Activated CD4-positive, CD25-positive, alpha-beta regulatory T cell (primary cell): Measurements from ENCODE around the gene PJVK.
"Not testable (repeated sequence)": the region's sequence is repeated elsewhere in the genome, so short reads cannot be mapped to it uniquely, and the experiment has no call there.

ENCODE experiments used
- DNase-seq, 4 experiments: peaks; one replicate each; lab custom pipeline; 2025; lab: John Stamatoyannopoulos, UW

Gene PJVK

GRCh38 chr2:178436662-178437061 is 14.5 kb upstream of the PJVK start:
- no peak for DNase-seq

DNA sequence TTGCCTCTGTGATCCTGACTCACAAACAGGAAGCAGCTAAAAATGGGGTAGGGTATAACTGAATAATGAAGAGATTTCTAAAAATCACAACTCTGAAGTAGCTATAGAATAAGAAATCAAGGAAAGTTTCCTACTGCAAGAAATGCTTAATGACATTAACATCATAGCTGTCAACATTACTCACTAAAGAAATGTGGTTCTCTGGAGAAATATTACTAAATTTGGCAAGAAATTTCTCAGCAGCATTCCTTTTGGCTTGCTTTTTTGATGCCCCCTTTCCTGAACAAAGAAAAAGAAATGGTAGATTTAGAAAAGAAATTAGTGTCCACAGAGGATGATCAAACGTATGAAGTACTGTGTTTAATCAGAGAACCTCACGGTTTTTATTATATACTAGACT is 9.8 kb upstream of the PJVK start:
- DNase-seq: no peak

GRCh38 chr2:178448968-178449661 is 2.1 kb upstream of the PJVK start:
- no peak for DNase-seq

- DNase-seq: peak in 1 of 4 experiments; percentile 11
Observed at GRCh38 chr2:178449700-178450523, 1.3 kb upstream of the PJVK start.

DNA sequence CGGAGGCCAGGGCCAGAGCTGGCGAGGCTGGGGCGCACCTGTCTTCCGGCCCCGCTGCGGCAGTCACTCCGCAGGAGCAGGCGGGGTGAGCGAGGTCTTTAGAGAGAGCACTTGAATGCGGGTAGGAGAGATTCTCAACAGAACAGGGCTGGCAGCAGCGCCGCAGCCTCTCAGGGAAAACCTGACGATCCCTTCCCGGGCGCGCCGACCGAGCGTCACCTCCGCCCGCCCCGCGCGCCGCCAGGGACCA is 729 bp upstream of the PJVK start:
- DNase-seq: peak in 3 of 4 experiments; percentile 61 to 68 (median 63)

DNA sequence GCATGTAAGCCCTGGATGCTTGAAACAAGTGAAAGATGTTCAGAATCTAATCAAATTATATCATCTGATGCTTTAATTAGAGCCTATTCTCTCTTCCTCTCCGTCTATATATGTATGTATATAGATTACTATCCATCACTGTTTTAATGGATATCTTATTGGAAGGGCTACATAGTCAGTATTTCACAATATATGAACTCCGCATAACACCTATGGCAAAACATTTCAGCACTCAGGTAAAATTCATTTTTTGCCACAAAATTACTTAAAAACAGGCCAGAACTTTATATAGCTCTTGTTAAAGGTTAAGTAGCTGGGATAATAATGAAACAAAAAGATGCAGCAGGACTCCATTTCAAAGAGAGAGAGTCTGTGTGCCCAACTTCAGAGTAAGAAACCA is 1.2 kb downstream of the PJVK start:
- DNase-seq: no peak

DNA sequence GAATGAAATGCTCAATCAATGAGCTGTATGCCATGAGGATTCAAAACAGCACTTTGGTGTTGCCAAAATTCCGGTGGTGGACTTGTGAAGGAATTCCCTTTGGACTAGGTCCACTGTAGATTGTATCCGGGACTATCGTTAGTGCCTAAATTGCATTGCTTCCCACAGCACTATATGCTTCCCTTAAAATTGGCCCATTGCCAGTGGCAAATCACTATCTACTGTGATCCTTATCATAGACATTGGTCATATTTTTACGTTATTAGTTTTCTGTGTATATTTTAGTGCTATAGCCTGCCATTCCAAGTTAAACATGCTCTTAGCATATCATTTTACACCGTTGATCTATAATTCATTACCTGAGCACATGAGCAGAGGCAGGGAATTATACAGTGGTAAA is 1.7 kb downstream of the PJVK start:
- DNase-seq: no peak

DNA sequence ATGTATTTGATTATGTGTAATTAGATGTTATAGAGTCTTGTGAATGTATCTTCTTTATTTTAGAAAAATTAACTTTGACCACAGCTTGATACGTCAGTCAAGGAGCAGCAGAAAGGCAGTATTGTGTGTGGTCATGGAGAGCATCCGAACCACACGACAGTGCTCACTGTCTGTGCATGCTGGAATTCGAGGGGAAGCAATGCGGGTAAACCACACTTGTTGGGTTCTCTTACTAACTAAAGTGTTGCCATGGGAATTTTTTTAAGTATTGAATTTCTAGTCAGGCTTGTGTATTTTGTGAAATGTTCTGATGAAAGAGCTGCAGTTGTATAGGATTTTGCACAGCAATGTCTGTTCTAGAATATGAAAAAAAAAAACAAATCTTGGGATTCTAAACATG is 4.8 kb downstream of the PJVK start:
- no peak for DNase-seq

DNA sequence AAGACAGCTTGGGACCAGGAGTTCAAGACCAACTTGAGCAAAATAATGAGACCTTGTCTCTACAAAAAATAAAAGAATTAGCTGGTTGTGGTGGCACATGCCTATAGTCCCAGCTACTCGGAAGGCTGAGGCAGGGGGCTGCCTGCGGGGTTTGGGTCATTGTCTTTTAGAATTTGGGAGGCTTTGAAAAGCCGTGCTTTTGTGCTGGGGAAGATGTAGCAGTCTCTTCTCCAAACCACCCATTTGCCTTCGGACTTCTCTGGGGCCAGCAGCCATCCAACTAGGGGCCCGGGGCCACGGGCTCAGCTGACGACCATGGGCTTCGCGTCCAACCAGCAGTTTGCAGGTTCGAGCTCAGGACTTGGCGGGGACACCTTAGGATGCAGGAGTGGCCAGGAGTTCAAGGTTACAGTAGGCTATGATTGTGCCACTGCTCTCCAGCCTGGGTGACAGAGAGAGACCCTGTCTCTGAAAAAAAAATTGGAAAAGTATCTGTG is 6.3 kb downstream of the PJVK start:
- DNase-seq: no peak

DNA sequence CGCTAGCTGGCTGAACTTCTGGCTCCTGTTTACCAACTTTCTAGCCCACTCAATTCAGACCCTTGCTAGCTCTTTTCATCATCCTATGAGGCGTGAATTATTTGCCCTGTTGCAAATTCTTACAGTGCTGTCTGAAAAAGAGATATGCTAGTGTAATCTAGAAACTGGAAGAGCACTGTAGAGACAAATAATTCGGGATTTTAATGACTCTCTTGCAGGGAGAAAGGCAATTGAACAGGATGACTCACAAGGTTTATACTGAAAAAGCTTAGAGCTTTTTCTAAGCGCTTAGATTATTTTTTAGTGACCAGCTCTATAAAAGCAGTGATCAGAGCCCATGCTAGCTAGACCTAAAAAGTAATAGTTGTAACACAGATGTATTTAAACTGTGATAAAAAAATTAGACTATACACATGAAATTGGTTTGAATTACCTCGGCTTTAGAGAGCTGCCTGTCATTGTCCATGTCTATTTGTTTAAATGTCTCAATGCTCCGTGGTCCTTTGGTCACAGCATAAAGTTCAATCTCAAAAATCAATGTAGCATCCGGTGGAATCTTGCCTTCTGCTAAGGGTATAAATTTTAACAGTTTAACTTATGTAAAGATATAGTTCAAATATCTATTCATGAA is 18.2 kb downstream of the PJVK start:
- no peak for DNase-seq

DNA sequence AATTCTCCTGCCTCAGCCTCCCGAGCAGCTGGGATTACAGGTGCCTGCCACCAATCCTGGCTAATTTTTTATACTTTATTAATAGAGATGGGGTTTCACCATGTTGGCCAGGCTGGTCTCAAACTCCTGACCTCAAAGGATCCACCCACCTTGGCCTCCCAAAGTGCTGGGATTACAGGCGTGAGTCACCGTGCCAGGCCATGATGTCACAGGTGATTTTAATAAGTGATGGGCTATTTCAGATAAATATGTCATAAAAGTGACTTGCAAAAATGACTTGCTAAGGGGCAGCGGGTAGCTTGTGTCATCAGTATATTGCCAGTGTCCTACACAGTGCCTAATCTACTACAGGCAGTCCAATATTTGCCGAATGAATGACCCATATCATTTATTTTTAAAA is 20.1 kb downstream of the PJVK start:
- not testable (repeated sequence) for DNase-seq

- DNase-seq: no peak
Observed at GRCh38 chr2:178473373-178473772, 22.2 kb downstream of the PJVK start.

DNA sequence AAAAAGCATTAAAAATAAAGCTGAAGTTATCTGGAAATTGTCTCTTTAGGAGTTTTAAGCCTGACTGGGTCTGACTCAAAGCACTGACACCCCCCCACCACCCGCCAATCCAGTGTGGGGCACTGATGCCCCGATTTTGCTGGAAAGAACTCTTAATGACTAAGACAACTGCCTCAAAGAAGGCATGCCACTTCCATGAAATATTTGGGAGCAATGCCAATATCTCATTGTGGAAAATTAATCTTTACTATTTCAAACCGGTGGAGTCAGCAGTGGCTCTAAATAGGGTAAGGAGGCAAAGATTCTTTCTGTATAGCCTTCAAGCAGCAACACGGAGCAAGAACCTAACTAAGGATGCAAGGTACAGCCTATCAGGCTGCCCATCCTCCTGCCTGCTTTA is 22.8 kb downstream of the PJVK start:
- DNase-seq: no peak

DNA sequence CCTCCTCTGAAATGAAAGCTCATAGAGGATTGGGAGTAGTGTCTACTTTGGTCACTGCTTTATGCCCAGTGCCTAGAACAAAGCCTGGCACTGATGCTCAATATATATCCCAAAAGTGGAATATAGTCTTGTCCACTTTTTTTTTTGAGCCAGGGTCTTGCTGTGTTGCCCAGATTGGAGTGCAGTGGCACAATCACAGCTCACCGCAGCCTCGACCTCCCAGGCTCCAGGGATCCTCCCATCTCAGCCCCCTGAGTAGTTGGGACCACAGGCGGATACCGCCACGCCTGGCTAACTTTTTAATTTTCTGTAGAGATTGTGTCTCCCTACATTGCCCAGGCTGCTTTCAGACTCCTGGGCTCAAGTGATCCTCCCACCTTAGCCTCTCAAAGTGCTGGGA is 23.4 kb downstream of the PJVK start:
- DNase-seq: no peak

- no peak for DNase-seq
Observed at GRCh38 chr2:178476477-178476876, 25.3 kb downstream of the PJVK start.

DNA sequence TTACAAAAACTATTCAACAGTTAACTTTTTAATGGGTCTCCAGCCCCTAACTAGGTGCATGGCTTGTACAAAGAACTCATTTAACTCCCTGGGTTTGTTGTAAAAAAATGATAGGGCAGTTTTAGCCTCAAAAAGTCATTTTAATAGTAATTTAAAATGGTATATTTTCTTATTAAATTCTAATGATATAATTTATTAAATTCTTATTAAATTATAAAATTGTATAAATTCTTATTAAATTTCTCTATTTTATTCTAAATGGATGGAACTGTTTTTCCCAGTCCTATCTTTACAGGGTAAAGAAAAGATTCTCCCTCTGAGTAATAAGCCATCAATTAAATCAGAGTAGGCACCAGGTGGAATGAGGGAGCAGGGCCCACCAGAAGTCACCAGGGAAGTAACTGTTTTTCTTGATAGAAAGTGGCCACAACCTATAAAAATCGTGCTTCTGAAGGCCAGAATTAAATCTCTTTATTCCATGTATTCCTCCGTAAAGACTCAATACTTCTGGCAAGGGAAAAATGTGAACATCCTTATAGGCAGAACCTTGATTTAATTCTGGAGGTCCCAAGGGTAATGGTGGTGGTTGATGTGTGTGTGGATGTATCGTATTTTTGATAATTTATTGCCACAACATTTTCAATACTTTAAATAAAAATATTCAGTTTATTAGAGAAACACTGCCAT is 26.4 kb downstream of the PJVK start:
- DNase-seq: no peak

- DNase-seq: no peak
Observed at GRCh38 chr2:178478130-178478438, 26.9 kb downstream of the PJVK start.

DNA sequence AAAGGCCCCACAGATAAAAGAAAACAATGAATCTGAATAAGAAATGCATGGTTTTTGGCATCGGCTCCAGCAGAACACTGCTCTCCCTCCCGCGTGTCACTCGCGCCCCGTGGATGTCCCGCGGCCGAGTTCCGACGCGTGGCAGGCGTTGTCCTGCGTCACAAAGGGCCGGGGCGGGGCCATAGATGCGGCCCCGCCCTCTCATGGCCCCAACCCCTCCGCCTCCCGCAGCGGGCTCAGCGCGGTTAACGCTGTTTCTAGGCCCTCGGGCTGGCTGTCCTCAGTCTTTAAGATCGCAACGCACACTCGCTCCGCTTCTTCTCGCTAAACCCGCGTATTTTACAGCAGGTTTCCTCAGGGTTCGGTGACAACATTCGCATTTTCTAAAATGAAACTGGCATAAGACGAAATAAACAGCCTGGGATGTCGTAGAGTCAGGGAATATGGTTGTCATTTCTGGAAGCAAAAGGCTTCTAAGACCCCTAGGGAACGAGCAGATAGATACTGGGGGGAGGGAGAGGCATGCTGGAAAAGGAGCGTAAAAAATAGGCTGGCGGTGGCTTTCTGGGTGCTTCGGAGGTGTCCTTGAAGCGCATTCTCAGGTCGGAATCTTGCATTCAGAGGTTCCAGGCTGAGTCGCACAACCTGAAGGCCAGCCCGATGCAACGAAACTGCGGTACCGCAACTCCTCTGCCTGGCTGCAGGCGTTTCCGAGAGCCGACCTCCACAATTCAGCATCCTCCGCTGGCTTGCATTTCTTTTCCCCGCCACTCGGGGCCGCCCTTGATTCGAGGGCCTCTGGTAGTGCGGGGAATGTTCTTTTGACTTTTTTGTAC is 27.5 kb downstream of the PJVK start, which contains the start of gene FKBP7:
Gene FKBP7, minus strand, starts transcription at position 162 of the 836 bp plus-strand sequence. Its CDS starts 101 bp downstream, at position 61.
- peak; percentile 65 to 78 (median 70) for DNase-seq

- DNase-seq: no peak
Observed at GRCh38 chr2:178479275-178479616, 28.1 kb downstream of the PJVK start.

DNA sequence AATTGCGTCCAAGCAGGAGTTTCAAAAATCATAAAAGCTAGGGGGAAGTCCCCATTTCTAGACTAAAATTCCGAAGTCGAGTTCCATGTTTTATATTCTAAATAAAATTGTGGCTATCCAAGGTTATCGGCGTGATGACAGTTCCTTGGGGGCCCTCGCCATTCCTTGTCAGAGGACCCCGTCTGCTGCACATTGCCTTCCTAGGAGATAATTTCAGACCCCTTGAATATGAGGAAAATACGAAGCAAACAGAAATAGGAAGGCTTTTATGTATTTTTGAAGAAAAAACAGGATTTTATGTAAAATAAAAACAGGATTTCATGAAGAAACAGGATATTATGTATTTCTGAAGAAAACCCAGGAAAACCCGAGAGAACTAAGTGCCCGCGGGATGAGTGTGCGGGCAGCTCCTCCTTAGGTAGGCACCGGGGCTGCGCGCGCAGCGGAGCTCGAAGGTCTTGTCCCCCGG is 28.6 kb downstream of the PJVK start:
- no peak for DNase-seq
